HepG2 (cell line): ENCODE results near the gene CFAP97D1. TPM values are rescaled to one million over a fixed set of nuclear protein-coding genes. Genes with fewer than 3 reads are reported as not detected.

Source experiments
- ATAC-seq: fragments of 200-7000 bp; cut with Tn5 transposase; 3 replicates; pipeline ENCODE4 v1.9.1; 2020; ENCODE audit warnings: mild to moderate bottlenecking, moderate library complexity
- BruUV-seq: library from RNA; stranded (reverse); fragments of 400-500 nt; replicated peaks from 2 replicates; lab custom pipeline; 2021; lab: Mats Ljungman, UMichigan
- CTCF ChIA-PET: fragments of 300-600 bp; formaldehyde crosslinking; extraction: SDS; loops from one replicate; lab custom pipeline; 2021; ENCODE audit warnings: low total read pairs, inconsistent platforms, low intra/inter-chr PET ratio; lab: Yijun Ruan, JAX
- POLR2A ChIA-PET: fragments of 350-600 bp; sonication (Branson Sonifier 250); formaldehyde crosslinking; loops from one replicate; lab custom pipeline; 2020; ENCODE audit warnings: antibody characterized with exemption, inconsistent platforms; lab: Yijun Ruan, JAX
- DNase-seq: peaks from one replicate; pipeline ENCODE4 v3.0.0-alpha.2; 2015; ENCODE audit warnings: low spot score
- FAIRE-seq: peaks from 3 replicates; lab custom pipeline; 2011; peaks lifted over from hg19 to GRCh38; lab: Jason Lieb, UNC
- H2AFZ ChIP-seq: one replicate; pipeline ENCODE4 v1.6.1; 2011; ENCODE audit warnings: low read length, inconsistent platforms
- H3K27ac ChIP-seq: fragments of 300-600 bp; 3 replicates; pipeline ENCODE4 v1.8.0; 2011; ENCODE audit warnings: mixed run types, mild to moderate bottlenecking, mixed read lengths, low read length, inconsistent platforms; ENCODE audit not compliant: insufficient read depth; ENCODE audit errors: extremely low read length
- H3K27me3 ChIP-seq, 2 experiments: fragments of 200-600 bp in 1 of 2; 2 replicates in 1 of 2; 3 replicates in 1 of 2; pipeline versions ENCODE4 v1.6.0 to v1.8.0; 2011; ENCODE audit warnings: low read length in 2 of 2, mild to moderate bottlenecking in 2 of 2, moderate library complexity in 2 of 2, inconsistent platforms in 1 of 2; ENCODE audit not compliant: insufficient read depth in 2 of 2, control insufficient read depth in 1 of 2
- H3K36me3 ChIP-seq, 2 experiments: fragments of 200-600 bp in 1 of 2; replicated peaks in 1 of 2; 2 replicates in 1 of 2; 3 replicates in 1 of 2; pipeline versions ENCODE4 v1.5.1 to v1.8.0; 2011; ENCODE audit warnings: low read length in 2 of 2, inconsistent platforms in 1 of 2; ENCODE audit not compliant: insufficient read depth in 2 of 2, control insufficient read depth in 1 of 2
- H3K4me1 ChIP-seq: 2 replicates; pipeline ENCODE4 v1.5.1; 2012; ENCODE audit warnings: low read length, inconsistent platforms; ENCODE audit not compliant: insufficient read depth
- H3K4me2 ChIP-seq: 2 replicates; pipeline ENCODE4 v1.6.0; 2011; ENCODE audit warnings: low read depth, low read length, inconsistent platforms
- H3K4me3 ChIP-seq, 3 experiments: fragments of 200-600 bp in 1 of 3; sonication (generic), shearing (Covaris generic) in 1 of 3; replicated peaks in 1 of 3; 2 replicates each; pipeline ENCODE4 v1.5.1; 2011 to 2016; ENCODE audit warnings: low read length in 3 of 3, inconsistent platforms in 2 of 3, low read depth in 2 of 3, mild to moderate bottlenecking in 2 of 3, control low read depth in 1 of 3, mixed read lengths in 1 of 3; ENCODE audit not compliant: insufficient read depth in 1 of 3
- H3K79me2 ChIP-seq: one replicate; pipeline ENCODE4 v1.6.1; 2011; ENCODE audit warnings: low read length, inconsistent platforms; ENCODE audit not compliant: insufficient read depth
- H3K9ac ChIP-seq: 2 replicates; pipeline ENCODE4 v1.6.0; 2011; ENCODE audit warnings: mild to moderate bottlenecking, low read depth, low read length, inconsistent platforms; ENCODE audit not compliant: insufficient read depth
- H3K9me3 ChIP-seq: 2 replicates; pipeline ENCODE4 v1.5.1; 2012; ENCODE audit warnings: mild to moderate bottlenecking, low read length
- H4K20me1 ChIP-seq: 2 replicates; pipeline ENCODE4 v1.6.0; 2011; ENCODE audit warnings: inconsistent platforms, mild to moderate bottlenecking, low read length, moderate library complexity; ENCODE audit not compliant: insufficient read depth
- ATF3 ChIP-seq: sonication (generic); formaldehyde crosslinking; IDR thresholded peaks from 2 replicates; pipeline ENCODE4 v1.4.0; 2020; ENCODE audit warnings: missing genetic modification reagents
- GFI1 ChIP-seq: sonication (generic); formaldehyde crosslinking; IDR thresholded peaks from 2 replicates; pipeline ENCODE4 v1.5.0; 2020; ENCODE audit warnings: missing genetic modification reagents, mild to moderate bottlenecking, borderline replicate concordance
- TEAD3 ChIP-seq: optimal IDR thresholded peaks from 2 replicates; pipeline ENCODE3; 2016; ENCODE audit warnings: borderline replicate concordance
- TRIM22 ChIP-seq: fragments of 450-650 bp; IDR thresholded peaks from 2 replicates; pipeline ENCODE4 v1.6.1; 2017
- ZNF883 ChIP-seq: sonication (generic); formaldehyde crosslinking; IDR thresholded peaks from 2 replicates; pipeline ENCODE4 v1.5.1; 2020; ENCODE audit warnings: mild to moderate bottlenecking, missing genetic modification reagents; ENCODE audit errors: not compliant biosample characterization
- WGBS: methylation state at CpG from one replicate; pipeline ENCODE4 v1.1.6; 2017; ENCODE audit warnings: low lambda C conversion rate; 5-methylcytosine and 5-hydroxymethylcytosine counted together
- in situ Hi-C: cut with HindIII; loops from 2 replicates; pipeline ENCODE4 v1.10.0; 2017; ENCODE audit warnings: low pct_unique_long_range_greater_than_20kb; ENCODE audit not compliant: extremely low pct_ligation_motif_present
- intact Hi-C: fragments of 100-400 bp; cut with micrococcal nuclease; formaldehyde crosslinking; loops from one replicate; pipeline ENCODE4 v1.10.0; 2022; ENCODE audit not compliant: unreplicated experiment
- polyA plus RNA-seq, 8 experiments: library from polyadenylated mRNA; depleted of rRNA in 3 of 8; stranded (reverse) in 7 of 8; unstranded in 1 of 8; fragments of >200 nt; fragmentation: Illumina TruSeq in 4 of 8; extraction: Trizol in 4 of 8; gene quantifications; 2 replicates each; pipeline versions ENCODE4 v1.2.1 to v1.2.3, GENCODE V29; 2011 to 2016; ENCODE audit warnings: low read depth in 4 of 8, missing spikeins in 1 of 8, mixed read lengths in 1 of 8; ENCODE audit not compliant: insufficient read depth in 1 of 8
- total RNA-seq, 5 experiments: library from RNA; depleted of rRNA; stranded (reverse); fragments of >200 nt; fragmentation: Illumina TruSeq; extraction: Trizol; gene quantifications; 2 replicates each; pipeline ENCODE4 v1.2.3, GENCODE V29; 2016; ENCODE audit warnings: low read depth in 1 of 5

The CFAP97D1 gene
- total and polyA plus RNA-seq, 2 of the 13 experiments (the other 11 are each of a cell fraction or from before 2014, with no cell fraction given) = 0.02 TPM; not detected in 1

GRCh38 chr17:43801844-43802243 is 21.6 kb downstream of the CFAP97D1 start (continued):
- no peak for TF ChIP-seq ZNF883 (CRISPR knock-in tag)

- in situ Hi-C loops (no loop called here), intact Hi-C loops (no loop called here)
- H3K79me2 ChIP-seq = no peaks in the 10 kb centered on the region
- H3K9me3 ChIP-seq = no peaks in the 10 kb centered on the region
- H2AFZ ChIP-seq = no peak overlapping the region
- no peaks in the 10 kb centered on the region for H3K36me3 ChIP-seq
- ChIA-PET CTCF (no interaction called here), POLR2A (interaction anchor here (0.9 kb wide), 1 partner anchor 25 kb away, joined by 4 read pairs; the partner anchor contains the start of gene DUSP3)
- no TSS peak for BruUV-seq
- ATAC-seq = no peak
- DNase-seq = peak; percentile 24
- peaks cover 41% of the 10 kb centered on the region for H3K4me1 ChIP-seq
- no peak overlapping the region for H3K9ac ChIP-seq
- 19% methylated on average over 4 of the region's 4 CpGs for WGBS
- no peak overlapping the region for H3K4me2 ChIP-seq
- no peak for FAIRE-seq
- 0 out of 5 replicates have a peak, but pooled peaks cover 0 to 10% of the 10 kb centered on the region in 2 experiments for H3K27me3 ChIP-seq
- H3K4me3 ChIP-seq = no peak overlapping the region
- no peak overlapping the region for H3K27ac ChIP-seq
- peak; percentile 30 for TF ChIP-seq TEAD3 (CRISPR knock-in tag)
- 0 out of 2 replicates have a peak, but pooled peaks have one; percentile 15 for TF ChIP-seq ATF3 (CRISPR knock-in tag)
- no peak for TF ChIP-seq TRIM22
- TF ChIP-seq GFI1 (CRISPR knock-in tag) = 0 out of 2 replicates have a peak, but pooled peaks have one; percentile 35
- H4K20me1 ChIP-seq = no peaks in the 10 kb centered on the region
Observed at GRCh38 chr17:43803758-43804157, 23.5 kb downstream of the CFAP97D1 start.
